WTC11 (cell line): ENCODE measurements around the gene TMEM185A.

Source experiments
- ATF1 ChIP-seq: sonication (generic); formaldehyde crosslinking; IDR thresholded peaks from 2 replicates; pipeline ENCODE4 v1.8.1; 2023; ENCODE audit warnings: mild to moderate bottlenecking, moderate library complexity, missing genetic modification reagents
- CREB1 ChIP-seq: sonication (generic); formaldehyde crosslinking; IDR thresholded peaks from 2 replicates; pipeline ENCODE4 v1.8.0; 2023; ENCODE audit warnings: mild to moderate bottlenecking, missing genetic modification reagents
- TF ChIP-seq, protein P1 (sequence below): sonication (generic); formaldehyde crosslinking; IDR thresholded peaks from 2 replicates; pipeline ENCODE4 v1.8.0; 2022; ENCODE audit warnings: mild to moderate bottlenecking, missing genetic modification reagents
- TF ChIP-seq, protein P2 (sequence below): fragments of 250-450 bp; sonication (Bioruptor Pico); IDR thresholded peaks from 2 replicates; pipeline ENCODE4 v1.9.0; 2021; ENCODE audit warnings: mild to moderate bottlenecking
- TF ChIP-seq, protein P3 (sequence below): fragments of 200-600 bp; IDR thresholded peaks from 2 replicates; pipeline ENCODE4 v1.8.0; 2022; ENCODE audit warnings: antibody characterized with exemption
- TF ChIP-seq, protein P4 (sequence below): fragments of 250-450 bp; sonication (Bioruptor Pico); IDR thresholded peaks from 2 replicates; pipeline ENCODE4 v1.9.0; 2021; ENCODE audit warnings: moderate library complexity, mild to moderate bottlenecking, inconsistent platforms, borderline replicate concordance

DNA sequence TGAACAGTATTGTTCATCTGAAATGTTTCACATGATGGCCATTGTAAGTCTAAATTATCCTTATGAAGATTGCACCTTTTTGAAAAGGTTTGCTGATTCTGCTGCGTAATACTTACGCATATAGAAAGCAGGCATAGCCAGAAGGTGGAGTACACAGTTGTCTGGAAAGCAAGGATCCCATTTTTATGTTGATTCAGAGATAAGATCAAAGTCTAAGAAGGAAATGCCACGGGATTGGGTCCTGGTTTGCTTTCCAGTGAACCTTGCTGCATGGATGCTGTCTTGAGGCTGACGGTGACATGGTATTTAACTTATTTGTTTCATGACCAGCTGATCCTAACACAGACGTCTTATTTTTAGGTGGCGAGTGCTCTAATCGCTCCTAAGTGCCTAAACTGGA is 59.8 kb downstream of the TMEM185A start:
- TF ChIP-seq, protein P1, sequence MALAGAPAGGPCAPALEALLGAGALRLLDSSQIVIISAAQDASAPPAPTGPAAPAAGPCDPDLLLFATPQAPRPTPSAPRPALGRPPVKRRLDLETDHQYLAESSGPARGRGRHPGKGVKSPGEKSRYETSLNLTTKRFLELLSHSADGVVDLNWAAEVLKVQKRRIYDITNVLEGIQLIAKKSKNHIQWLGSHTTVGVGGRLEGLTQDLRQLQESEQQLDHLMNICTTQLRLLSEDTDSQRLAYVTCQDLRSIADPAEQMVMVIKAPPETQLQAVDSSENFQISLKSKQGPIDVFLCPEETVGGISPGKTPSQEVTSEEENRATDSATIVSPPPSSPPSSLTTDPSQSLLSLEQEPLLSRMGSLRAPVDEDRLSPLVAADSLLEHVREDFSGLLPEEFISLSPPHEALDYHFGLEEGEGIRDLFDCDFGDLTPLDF (CRISPR knock-in tag) = no peak
- TF ChIP-seq, protein P2, sequence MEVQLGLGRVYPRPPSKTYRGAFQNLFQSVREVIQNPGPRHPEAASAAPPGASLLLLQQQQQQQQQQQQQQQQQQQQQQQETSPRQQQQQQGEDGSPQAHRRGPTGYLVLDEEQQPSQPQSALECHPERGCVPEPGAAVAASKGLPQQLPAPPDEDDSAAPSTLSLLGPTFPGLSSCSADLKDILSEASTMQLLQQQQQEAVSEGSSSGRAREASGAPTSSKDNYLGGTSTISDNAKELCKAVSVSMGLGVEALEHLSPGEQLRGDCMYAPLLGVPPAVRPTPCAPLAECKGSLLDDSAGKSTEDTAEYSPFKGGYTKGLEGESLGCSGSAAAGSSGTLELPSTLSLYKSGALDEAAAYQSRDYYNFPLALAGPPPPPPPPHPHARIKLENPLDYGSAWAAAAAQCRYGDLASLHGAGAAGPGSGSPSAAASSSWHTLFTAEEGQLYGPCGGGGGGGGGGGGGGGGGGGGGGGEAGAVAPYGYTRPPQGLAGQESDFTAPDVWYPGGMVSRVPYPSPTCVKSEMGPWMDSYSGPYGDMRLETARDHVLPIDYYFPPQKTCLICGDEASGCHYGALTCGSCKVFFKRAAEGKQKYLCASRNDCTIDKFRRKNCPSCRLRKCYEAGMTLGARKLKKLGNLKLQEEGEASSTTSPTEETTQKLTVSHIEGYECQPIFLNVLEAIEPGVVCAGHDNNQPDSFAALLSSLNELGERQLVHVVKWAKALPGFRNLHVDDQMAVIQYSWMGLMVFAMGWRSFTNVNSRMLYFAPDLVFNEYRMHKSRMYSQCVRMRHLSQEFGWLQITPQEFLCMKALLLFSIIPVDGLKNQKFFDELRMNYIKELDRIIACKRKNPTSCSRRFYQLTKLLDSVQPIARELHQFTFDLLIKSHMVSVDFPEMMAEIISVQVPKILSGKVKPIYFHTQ (CRISPR knock-in tag) = no peak
- TF ChIP-seq, protein P3, sequence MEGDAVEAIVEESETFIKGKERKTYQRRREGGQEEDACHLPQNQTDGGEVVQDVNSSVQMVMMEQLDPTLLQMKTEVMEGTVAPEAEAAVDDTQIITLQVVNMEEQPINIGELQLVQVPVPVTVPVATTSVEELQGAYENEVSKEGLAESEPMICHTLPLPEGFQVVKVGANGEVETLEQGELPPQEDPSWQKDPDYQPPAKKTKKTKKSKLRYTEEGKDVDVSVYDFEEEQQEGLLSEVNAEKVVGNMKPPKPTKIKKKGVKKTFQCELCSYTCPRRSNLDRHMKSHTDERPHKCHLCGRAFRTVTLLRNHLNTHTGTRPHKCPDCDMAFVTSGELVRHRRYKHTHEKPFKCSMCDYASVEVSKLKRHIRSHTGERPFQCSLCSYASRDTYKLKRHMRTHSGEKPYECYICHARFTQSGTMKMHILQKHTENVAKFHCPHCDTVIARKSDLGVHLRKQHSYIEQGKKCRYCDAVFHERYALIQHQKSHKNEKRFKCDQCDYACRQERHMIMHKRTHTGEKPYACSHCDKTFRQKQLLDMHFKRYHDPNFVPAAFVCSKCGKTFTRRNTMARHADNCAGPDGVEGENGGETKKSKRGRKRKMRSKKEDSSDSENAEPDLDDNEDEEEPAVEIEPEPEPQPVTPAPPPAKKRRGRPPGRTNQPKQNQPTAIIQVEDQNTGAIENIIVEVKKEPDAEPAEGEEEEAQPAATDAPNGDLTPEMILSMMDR = no peak
- TF ChIP-seq ATF1 = no peak
- TF ChIP-seq, protein P4, sequence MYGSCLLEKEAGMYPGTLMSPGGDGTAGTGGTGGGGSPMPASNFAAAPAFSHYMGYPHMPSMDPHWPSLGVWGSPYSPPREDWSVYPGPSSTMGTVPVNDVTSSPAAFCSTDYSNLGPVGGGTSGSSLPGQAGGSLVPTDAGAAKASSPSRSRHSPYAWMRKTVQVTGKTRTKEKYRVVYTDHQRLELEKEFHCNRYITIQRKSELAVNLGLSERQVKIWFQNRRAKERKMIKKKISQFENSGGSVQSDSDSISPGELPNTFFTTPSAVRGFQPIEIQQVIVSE (CRISPR knock-in tag) = no peak
- no peak for TF ChIP-seq CREB1 (CRISPR knock-in tag)
